ENCODE results near the gene NUBP2. TPM values are rescaled to one million over a fixed set of nuclear protein-coding genes. Genes with fewer than 3 reads are reported as not detected.

The NUBP2 gene
- total RNA-seq, 1 experiment from 2014 or later: 69.4 TPM

- H3K79me2 ChIP-seq (ENCODE audit: insufficient read depth, low read length): no peaks in the 10 kb centered on the region
- no peak overlapping the region for H3K14ac ChIP-seq (ENCODE audit: insufficient read depth, low read length)
- no peak overlapping the region for H3K56ac ChIP-seq (ENCODE audit: insufficient read length, low read depth, low read length)
- no peaks in the 10 kb centered on the region for H4K20me1 ChIP-seq (ENCODE audit: control insufficient read depth, insufficient read depth, insufficient read length)
- no peak overlapping the region for H2AK5ac ChIP-seq (ENCODE audit: insufficient read length, low read length)
- no peak overlapping the region for H2BK120ac ChIP-seq (ENCODE audit: low read depth, low read length, poor library complexity, severe bottlenecking)
- H3T11ph ChIP-seq (ENCODE audit: low read length): no peak overlapping the region
- no CpG with 5 or more reads among the region's 18 CpGs for WGBS (ENCODE audit: extremely low coverage, insufficient read length, low lambda C conversion rate)
- no peak overlapping the region for H3K27ac ChIP-seq (ENCODE audit: insufficient read length, low read depth, low read length)
- no peak overlapping the region for H3K4me3 Mint-ChIP-seq
- TF ChIP-seq CTCF (conservative IDR thresholded peaks at IDR 0.05): no peak
- H3K18ac ChIP-seq (ENCODE audit: insufficient read length, low read depth, low read length): no peak overlapping the region
- no peaks in the 10 kb centered on the region for H3K9me3 ChIP-seq (ENCODE audit: control insufficient read depth, low read depth, low read length)
- no peak overlapping the region for H2AFZ ChIP-seq (ENCODE audit: low read length)
- H3K23me2 ChIP-seq (ENCODE audit: insufficient read length, low read depth, low read length, poor library complexity, severe bottlenecking): peaks cover 6% of the 10 kb centered on the region
- no peaks in the 10 kb centered on the region for H3K79me1 ChIP-seq (ENCODE audit: insufficient read depth, low read depth, low read length, poor library complexity, severe bottlenecking)
- H4K91ac ChIP-seq (ENCODE audit: insufficient read length, low read depth, low read length): no peak overlapping the region
- H2BK20ac ChIP-seq (ENCODE audit: low read depth, low read length, poor library complexity, severe bottlenecking): no peak overlapping the region
- H4K8ac ChIP-seq (replicated peaks; ENCODE audit: insufficient read length, low read depth, low read length): no peak overlapping the region
- peaks cover 3 to 7% of the 10 kb centered on the region in 2 experiments for H3K4me1 Mint-ChIP-seq
- H3K4ac ChIP-seq (ENCODE audit: low read depth, low read length): no peak overlapping the region
- no peak for DNase-seq
- no peaks in the 10 kb centered on the region for H3K27me3 ChIP-seq (ENCODE audit: insufficient read depth, low read length)
- H3K36me3 Mint-ChIP-seq (ENCODE audit: insufficient read depth in 1 of 3, low read depth in 3 of 3): peaks cover 3 to 33% (median 25%) of the 10 kb centered on the region in 3 experiments; a peak in 6 of 7 replicates
- no peak overlapping the region for H3K23ac ChIP-seq (ENCODE audit: insufficient read length, low read depth, low read length)
- no peaks in the 10 kb centered on the region for H3K9me3 Mint-ChIP-seq
- no peak overlapping the region for H3K9ac ChIP-seq (ENCODE audit: extremely low read depth, insufficient read length, low read length)
- no peak overlapping the region for H2BK5ac ChIP-seq (ENCODE audit: insufficient read length, low read length)
- no peaks in the 10 kb centered on the region; the same call in 1 of the 2 replicates for H3K27me3 Mint-ChIP-seq (ENCODE audit: low read depth)
- no peak overlapping the region for H2BK12ac ChIP-seq (ENCODE audit: insufficient read length, low read depth, low read length)
- no peak overlapping the region for H3K4me2 ChIP-seq (ENCODE audit: insufficient read depth, insufficient read length, low read length)
- no peaks in the 10 kb centered on the region for H3K4me1 ChIP-seq (ENCODE audit: insufficient read depth, low read length)
- H4K5ac ChIP-seq (ENCODE audit: insufficient read length, low read depth, low read length): no peak overlapping the region
- no peak overlapping the region for H3K27ac Mint-ChIP-seq
- H2BK15ac ChIP-seq (ENCODE audit: low read depth, low read length): no peak overlapping the region
Observed at GRCh38 chr16:1766701-1767100, 16.1 kb upstream of the NUBP2 start.

Data from H9 (cell line).